CD4-positive, alpha-beta T cell treated with Interleukin-17A for 1 hour (primary cell): ENCODE data around the gene ZNF521.

ENCODE experiments used
- DNase-seq: peaks from one replicate; pipeline ENCODE4 v3.0.0-alpha.2; 2020

Gene ZNF521

DNA sequence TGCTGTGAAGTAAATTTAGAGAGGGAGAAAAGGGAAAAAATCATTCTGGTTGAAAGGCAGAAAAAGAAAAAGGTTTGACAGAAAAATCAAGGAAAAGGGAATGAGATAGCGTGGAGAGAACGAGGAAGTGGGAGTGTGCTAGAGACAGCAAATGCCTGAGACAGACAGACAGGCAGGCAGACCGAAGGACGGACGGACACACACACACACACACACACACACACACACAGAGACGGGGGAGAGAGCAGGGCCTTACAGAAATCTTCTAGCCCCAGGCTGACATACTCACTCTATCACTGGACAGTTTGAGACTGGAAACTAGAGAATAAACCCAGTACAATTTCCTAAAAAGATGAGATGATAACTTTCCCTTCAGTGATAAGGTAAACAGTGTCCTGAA lies 238.4 kb downstream of the ZNF521 start:
- DNase-seq = no peak

DNA sequence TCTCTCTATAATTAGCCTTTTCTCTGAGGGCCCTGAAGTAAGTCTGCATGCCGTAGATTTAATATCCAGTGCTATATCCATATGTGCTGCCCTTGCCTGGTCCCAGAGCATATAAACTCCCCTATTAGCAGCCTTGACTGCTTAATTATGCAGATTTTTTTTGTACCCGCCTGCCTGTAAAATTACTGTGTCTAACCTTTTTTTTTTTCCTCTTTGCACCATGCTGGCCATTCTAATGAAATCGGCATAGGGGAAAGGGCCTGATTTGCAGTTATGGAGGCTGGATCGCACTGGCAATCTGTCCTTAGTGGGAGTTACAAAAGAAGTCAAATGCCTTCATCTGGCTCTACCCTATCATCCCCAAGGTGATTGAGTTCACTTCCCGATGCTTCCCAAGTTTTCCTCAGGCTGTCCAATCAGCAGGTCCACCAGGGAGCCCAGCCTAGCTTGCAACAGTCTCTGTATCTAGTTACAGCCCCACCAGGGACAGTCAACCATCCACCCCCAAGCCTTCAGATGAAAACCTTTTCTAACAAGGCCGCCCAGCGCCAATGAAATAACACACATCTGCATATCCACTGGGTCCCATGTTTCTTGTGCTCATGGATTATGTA lies 239.0 kb downstream of the ZNF521 start:
- DNase-seq = no peak

DNA sequence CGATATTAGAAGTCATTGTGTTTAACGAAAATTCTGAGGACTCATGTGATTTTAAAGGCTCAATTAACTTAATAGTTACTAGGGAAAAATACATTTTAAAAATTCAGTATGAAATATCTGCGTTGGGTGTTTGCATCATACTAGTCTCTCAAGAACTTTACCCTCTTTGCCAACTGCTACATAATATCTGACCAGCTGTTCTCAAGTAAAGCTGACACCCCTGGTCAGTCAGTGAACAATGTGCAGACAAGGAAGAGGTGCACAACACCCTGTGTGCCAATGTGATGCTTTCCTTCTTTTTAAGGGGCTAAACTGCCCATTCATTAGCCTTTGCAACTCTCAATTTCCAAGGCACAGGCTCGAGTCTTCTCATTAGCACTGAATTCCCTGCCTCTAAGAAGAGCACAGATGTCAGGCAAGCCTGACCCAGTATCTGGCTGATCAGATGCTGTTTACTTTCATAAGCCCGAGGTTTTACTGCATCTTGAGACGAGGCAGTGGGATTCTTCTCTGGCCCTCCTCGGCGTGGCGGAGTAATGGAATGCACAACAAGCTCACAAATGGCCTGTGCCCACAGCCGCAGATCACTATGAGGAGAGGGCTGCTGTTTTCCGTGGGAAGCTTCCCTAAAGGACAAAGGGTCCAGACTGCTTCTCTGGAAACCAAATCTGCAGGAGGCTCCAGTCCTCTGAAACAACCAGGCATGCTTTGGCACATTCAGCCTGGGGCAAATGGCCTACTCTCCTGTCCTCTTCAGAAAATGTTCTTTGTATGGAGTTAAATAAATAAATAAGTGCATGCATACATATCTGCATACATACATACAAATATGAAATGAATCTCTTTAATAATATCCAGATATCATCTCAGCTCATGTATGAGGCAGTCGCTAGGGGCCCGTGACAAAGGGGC lies 240.3 kb downstream of the ZNF521 start:
- no peak for DNase-seq

DNA sequence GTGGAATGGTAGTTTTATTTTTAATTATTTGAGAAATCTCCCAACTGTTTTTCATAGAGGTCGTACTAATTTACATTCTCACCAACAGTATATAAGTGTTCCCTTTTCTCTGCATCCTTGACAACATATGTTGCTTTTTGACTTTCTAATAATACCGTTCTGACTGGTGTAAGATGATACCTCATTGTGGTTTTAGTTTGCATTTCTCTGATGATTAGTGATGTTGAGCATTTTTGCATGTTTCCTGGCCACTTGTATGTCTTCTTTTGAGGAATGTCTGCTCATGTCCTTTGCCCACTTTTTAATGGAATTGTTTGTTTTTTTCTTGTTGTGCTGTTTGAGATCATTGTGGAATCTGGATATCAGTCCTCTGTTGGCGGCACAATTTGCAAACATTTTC lies 242.5 kb downstream of the ZNF521 start:
- no peak for DNase-seq

DNA sequence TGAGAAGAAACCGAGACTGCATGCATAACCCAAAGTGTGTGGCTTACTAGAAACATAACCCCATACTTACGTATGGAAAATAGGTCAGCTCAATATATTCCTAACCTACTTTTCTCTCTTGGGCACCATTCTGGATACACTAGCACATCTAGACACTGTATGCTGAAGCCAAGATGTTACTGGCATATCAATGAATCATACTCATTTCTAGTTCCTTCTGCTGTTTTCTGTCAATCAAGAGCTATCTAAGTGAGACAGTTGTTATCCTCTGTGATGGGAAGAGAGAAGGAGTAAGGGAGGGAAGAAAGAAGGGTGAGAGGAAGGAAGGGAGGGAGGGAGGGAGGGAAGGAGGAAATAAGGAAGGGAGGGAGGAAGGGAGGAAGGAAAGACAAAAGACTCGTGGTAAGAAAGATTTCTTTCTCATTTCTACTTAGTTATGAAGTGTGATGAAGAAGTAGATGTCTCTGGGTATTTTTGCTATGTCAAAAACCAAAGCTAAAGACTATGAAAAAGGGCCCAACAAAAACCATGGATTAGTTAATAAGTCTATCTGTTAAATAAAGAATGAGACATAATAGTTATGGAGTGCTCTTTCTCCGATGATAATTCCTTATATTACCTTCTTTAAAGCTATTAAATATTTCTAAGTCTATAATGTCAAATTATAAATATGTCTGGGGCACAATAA lies 248.4 kb downstream of the ZNF521 start:
- DNase-seq = no peak

DNA sequence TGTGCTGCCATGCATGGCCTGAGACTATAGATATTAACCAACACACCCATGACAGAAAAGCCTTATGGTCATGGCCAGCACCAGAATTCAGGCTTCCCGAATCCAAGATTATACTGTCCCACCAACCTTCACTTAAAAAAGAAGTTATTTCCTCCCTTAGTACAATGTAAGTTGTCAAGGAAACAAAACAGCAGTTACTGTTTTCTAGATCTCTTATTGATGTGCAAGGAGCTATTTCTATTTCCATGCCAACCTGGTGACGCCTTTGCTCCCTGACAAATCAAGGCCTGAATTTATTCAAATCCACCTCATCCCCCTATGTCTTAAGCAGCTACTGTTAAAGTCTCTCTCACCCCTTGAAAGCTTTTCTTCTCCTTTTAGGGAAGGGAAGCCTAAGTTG lies 249.3 kb downstream of the ZNF521 start:
- DNase-seq = no peak

DNA sequence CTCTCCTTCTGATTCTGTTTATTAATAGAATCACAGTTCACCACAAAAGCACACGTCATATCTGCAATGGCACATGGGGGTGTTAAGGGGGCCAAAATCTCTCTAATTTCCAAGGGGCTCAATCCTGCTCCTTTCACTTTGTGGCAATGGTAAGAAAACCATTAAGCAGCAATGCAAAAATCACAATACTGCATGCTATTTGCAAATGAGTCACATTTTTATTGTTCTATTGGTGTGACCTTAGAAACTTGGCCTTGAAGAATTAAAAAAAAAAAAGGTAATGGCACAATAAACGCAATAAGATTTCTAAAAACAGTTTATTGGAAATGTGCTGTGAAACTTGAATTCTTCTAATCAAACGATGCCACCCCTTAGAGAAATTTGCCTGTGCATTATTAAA lies 251.5 kb downstream of the ZNF521 start:
- no peak for DNase-seq

DNA sequence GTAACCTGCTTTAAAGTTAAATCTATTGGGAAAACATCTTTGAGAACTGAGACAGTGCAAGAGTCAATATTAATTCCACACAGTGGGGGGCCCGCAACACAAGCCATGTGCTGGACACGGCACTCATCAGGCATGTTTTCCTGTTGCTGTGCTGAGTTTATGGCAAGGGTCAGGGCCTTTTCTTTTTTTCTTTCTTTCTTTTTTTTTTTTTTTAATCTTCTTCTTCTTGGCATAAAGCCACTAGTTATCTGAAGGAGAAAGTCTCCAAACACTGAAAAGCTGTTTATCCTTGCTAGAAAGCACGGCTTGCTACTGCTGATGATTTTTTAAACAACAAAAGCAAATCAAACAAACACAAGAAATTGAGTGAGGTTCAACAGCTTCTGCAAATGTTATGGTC lies 252.1 kb downstream of the ZNF521 start:
- DNase-seq = no peak

DNA sequence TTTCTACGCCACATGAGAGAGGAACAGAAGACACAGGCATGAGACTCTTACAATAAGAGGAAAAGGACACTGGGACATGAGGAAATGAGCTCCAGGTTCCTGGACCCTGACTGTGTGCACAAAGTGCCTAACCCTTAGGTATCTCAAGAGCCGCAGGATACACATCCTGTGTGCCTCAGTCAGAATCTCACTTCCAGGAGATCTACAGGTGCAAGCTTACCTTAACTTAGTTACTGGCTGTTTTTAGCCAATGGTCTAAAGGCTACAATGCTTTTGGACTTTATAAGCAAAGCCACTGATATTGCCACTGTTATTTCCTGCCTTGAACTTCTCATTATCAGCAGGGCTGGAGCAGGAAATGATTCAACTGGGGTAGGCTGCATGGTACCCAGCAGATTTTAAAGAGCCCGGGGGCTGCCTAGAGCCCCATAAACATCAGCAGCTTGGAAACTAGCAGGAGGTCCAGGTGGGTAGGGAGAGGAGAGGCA lies 254.4 kb downstream of the ZNF521 start:
- DNase-seq = no peak

DNA sequence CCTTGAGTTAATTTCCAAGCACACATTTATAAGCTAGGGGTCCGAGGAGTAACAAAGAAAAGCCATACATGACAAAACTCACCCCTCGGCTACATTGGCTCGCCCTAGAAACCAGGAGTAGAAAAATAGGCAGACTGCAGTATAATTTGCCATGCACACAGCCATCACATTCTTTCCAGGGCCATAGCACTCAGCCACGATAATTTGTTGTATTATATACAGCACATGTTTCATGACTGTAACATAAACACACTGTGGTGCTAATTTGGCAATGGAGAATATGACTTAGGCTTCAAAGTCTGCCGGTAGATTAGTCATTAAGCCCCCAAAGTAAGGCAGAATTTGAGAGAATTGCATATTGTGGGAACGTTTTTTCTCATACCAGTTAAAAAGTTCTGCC lies 254.9 kb downstream of the ZNF521 start:
- DNase-seq = no peak

DNA sequence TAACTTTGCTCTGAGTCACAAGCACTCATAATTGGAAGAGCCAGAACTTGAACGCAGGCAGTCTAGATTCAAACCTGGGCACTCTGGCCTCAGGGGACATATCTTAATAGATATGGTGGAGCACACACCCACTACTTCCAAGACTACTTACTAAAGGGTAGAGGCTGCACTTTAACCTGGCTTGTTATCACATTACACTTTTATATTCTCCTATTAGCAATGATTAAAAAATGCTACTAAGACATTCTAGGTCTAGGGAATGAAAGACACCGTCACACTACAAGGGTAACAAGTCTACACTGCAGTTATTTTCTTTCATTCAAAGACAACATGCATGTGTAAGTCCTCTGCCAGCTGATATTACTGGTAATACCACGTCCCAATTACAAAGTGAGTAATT lies 258.8 kb downstream of the ZNF521 start:
- DNase-seq = no peak

DNA sequence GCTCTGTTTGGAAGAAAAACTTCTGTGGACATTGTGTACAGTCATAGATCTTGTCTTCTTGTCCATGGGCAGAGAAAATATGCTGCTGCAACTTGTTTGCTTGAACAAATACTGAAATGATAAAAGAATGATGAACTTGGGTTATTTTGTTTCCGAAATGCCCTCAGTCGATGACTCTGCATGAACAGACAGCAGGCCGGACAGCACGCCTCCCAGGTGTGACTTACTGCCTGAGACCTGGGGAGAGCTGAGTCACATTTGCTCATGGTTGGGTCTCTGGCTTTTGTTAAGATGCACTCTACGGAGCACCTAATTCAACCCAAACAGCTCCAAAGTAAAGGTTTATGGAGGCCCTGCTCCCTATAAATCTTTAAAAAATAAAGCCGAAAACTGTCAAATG lies 262.5 kb downstream of the ZNF521 start:
- no peak for DNase-seq

DNA sequence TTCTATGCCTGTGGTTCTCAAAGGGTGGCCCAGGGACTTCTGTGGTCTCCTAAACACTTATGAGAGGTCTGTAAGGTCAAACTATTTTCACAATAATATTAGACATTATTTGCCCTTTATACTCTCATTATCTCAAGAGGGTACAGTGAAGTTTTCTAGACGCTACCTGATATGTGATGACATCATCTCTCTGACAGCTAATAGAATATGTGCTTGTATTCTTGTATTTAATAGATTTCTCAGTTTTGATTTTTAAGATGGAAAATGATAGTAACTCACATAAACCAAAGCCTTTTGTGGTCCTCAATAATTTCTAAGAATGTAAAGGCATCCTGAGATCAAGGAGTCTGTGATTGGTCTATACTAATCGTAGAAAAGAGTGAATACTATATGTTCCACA lies 265.1 kb downstream of the ZNF521 start:
- no peak for DNase-seq

DNA sequence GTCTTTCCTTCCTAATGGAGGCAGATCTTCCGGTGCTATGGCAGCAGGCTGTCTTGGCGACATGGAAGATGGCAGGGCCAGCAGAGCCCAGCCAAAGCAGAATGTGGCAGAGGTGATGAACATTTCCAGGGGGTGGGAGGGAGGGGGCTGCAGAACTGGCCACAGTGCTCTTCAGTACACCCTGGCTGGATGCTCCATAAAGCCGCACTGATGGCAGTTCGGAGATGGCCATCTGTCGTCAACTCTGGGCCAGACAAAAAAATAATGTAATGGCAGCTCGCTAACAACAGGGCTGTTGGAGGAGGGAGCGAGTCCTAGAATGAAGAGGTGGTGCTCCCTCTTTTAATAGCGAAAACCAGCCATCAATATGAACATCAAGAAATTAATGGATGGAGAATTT lies 271.0 kb downstream of the ZNF521 start:
- no peak for DNase-seq

DNA sequence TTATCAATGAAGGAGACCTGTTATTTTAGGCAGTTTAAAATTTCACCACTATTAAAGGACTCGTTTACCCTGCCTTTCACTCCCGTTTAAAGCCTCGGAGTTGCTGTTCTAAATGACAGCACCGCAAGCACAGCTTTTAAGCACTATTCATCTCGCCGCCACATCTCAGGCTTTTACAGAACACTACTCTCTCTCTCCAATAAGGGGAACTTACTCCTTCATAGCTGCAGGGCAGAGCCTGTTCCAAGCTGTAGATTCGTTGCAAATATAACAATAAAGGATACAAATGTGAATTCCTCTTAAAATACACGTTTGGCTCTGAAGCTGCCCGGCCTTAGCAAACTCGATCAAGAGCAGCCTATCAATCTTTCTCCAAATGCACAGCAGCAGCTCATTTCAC lies 271.8 kb downstream of the ZNF521 start:
- no peak for DNase-seq

DNA sequence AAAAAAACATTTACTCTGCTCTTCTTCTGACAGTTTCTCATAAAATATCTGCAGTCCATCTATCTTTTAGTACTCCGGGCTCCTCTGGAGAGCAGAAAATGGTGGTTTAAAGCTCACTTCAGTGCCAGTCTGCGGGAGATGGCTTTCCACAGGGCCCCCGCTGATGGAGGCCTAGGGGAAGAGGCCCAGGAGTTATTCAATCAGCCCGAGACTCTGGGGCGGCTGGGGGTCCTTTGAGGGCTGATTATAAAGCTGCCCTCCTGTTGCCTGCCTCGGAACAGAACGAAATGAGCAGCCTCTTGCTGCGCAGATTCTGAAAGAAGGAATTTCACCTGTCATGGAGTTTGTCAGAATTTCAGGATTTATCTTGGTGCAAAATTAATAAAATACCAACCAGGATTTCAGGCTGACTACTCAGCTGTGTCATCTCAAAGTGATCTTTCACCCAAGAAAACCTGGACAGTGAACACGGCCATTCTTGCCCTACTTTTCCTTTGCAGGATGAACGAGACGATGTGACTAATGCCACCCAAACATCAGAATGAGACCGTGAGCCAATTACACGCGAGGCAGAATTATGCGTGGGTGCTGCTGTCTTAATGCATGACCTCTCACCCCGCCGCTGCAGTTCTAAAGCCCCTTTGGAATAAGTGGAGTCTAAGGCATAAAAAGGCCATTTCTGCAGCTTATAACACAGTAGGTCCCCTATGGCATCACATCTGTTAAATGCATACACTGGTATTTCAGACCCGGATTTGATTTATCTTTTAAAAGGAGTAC lies 273.8 kb downstream of the ZNF521 start:
- no peak for DNase-seq

DNA sequence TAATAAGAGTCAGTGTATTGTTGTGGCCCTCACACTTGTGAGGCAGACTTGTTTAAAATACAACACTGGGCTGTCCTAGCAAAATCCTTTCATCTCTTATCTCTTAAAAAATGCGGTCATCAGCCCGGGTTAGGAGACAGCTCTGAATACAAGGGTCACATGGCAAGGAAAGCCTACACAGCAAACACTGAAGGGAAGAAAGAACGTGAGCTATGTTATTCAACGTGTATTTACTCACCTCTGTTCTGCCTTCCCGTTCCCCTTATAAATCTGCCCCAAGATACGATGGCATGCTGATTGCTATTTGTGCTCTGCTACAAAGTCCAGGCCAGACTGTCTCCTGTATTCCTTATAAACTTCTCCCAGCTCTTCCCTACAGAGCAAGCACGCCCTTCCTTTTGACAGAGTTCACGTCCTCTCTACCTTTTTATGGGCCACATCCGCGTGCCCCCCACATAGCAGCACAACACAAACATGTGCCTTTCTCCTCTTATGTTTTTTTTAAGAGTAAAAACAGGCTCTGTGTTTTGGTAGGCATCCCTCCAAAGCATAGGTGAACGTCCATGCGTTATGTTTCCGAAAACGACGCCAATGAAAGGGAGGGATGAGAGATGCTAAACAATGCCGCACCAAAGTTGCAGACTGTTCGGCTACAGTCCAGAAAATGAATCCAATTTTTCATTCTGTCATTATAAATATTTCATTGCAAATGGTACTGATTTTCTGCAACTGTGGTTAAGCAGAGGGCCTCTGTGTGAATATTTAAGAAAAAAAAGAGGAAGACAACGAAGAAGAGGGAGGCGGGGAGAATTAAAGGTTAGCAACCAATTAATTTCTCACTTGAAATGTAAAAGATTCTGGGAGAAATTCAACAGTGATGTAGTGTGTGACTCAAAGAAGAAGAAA lies 274.7 kb downstream of the ZNF521 start:
- no peak for DNase-seq

DNA sequence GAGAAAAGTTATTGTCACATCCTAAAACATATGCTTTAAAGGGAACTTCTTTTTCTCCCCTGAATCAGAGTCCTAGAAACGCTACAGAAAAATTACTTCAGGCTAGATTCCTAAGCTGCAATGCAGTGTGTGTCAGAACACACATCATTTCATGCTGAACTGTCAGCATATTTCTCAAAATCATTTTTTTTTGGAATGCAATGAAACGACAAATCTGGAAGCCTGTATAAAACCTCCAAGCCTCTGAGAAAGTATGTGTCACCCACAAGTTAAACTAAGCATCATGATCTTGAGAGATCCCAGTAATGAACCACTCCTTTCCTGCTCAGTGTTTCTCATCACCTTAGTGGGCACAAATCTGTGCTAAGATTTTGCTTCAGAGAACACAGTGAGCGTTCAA lies 276.2 kb downstream of the ZNF521 start:
- DNase-seq = no peak

DNA sequence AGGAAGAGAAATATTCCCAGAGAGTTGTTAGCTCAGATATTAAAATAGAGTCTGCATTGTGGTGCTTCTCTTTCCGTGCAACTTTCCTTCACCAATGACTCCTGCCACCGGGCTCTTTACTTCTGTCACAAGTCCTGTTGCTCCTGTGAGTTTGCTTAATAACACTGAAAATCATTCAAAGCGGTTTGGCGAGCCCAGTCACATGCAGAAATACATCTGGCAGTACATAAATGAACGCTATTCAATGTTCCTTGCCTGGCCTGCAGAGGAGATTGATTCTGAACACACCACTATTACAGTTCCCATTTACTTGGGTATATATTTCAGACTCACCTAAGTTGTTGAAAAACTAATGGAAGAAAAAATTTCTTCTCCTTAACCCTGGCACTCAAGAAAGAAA lies 276.6 kb downstream of the ZNF521 start:
- DNase-seq = no peak

DNA sequence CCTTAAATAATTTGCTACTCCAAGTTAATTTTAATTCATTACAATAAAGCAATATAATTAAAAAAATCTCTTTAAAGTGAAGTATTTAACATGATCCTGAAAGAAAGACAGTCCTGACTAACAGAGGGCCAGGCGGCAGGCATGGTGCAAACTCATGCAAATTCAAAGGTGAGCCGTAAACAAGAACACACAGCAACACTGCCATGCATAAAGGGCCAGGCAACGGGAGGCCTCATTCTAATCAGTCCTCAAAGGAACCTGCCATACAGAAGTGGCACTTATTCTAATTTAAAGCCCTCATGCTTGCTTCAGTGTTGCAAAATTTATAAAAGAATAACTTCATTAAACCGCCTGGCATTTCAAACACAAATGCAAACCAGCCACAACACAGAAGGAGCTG lies 277.0 kb downstream of the ZNF521 start:
- no peak for DNase-seq

DNA sequence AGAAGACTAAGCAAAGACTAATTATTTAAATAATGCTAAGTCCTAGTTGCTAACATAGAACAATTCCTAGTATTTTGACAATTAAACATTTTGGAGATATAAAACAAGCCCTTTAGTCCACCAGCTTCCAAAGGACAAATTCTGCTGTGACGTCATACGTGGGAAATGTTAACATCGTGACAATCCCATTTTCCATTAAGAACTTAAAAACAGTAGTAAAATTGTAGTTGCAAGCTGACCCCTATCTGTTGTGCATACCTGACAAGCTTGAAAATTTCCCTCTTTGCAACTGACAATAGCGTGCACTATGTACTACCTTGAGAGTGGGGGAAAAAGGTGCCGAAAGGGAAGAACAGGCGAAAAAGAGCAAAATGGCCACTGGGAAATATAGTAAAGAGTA lies 279.8 kb downstream of the ZNF521 start:
- DNase-seq = no peak
